ENCODE results near the gene ANO2.

- TF ChIP-seq YY1 (IDR thresholded peaks at IDR 0.05; ENCODE audit: insufficient read depth, insufficient read length) = no peak
- TF ChIP-seq SUZ12 (IDR thresholded peaks at IDR 0.05; ENCODE audit: extremely low read depth, insufficient read depth, insufficient read length) = no peak
Measured at GRCh38 chr12:5796171-5796958, 148.7 kb downstream of the ANO2 start.
